ENCODE results near the gene ADAMTS17.

Gene ADAMTS17

DNA sequence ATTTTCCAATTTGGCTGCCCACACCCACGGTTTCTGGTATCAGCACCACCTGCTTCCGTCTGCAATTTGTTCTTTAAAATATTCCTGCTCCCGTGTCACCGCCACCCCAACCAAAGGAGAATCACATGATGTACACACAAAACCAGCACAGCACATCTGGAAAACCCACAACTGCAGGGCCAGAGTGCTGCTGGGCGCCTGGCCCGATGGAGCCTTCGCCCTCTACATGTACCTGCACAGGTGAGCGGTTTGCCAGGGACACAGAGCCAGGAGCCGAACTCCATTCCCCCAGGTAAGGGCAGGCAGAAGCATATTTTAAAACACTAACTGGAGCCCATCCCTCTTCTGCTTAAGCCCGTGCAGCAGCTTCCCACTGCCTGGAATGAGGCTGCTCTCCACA, 75.6 kb downstream of the ADAMTS17 start:
- H3K4me3 ChIP-seq (ENCODE audit: control insufficient read depth, low read depth, low read length), result no peak overlapping the region
- DNase-seq (ENCODE audit: low read depth), result no peak
- TF ChIP-seq, protein P1, sequence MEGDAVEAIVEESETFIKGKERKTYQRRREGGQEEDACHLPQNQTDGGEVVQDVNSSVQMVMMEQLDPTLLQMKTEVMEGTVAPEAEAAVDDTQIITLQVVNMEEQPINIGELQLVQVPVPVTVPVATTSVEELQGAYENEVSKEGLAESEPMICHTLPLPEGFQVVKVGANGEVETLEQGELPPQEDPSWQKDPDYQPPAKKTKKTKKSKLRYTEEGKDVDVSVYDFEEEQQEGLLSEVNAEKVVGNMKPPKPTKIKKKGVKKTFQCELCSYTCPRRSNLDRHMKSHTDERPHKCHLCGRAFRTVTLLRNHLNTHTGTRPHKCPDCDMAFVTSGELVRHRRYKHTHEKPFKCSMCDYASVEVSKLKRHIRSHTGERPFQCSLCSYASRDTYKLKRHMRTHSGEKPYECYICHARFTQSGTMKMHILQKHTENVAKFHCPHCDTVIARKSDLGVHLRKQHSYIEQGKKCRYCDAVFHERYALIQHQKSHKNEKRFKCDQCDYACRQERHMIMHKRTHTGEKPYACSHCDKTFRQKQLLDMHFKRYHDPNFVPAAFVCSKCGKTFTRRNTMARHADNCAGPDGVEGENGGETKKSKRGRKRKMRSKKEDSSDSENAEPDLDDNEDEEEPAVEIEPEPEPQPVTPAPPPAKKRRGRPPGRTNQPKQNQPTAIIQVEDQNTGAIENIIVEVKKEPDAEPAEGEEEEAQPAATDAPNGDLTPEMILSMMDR (conservative IDR thresholded peaks at IDR 0.05; ENCODE audit: control insufficient read depth, insufficient read depth, low read depth, low read length), result no peak

- DNase-seq (ENCODE audit: low read depth), result no peak
- TF ChIP-seq, protein P1 (conservative IDR thresholded peaks at IDR 0.05; ENCODE audit: control insufficient read depth, insufficient read depth, low read depth, low read length), result no peak
- H3K4me3 ChIP-seq (ENCODE audit: control insufficient read depth, low read depth, low read length), result no peak overlapping the region
Observed at GRCh38 chr15:100265641-100266035, 76.1 kb downstream of the ADAMTS17 start.

DNA sequence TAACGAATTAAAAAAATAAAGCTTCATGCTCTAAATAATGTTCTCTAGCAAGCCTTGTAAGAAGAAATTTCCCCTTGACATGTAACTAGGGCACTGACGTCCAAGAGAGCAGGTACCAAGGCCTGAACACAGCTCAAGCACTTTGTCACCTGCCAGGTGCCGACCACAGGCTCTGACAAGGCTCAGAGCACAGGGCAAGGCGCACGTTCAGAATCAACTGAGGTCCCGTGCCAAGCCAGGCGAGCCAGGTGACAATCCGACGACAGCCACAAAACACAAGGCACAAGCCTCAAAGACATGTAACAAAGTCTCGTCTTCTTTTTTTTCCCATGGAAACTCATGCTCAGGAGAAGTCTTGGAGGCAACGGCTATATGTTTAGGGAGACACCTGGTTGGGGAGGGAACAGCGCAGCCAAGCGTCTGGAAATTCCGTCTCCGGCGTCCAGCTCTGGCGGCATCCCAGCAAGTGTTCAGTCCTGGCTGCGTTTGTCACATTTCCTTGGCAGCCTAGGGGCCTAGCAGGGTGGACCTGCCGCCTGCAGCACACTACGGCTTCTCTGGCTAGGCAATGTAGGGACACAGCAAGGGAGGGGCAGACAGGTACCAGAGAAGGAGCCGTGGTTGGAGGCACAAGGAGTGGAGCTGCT, 76.7 kb downstream of the ADAMTS17 start:
- DNase-seq (ENCODE audit: low read depth), result no peak
- TF ChIP-seq, protein P1 (conservative IDR thresholded peaks at IDR 0.05; ENCODE audit: control insufficient read depth, insufficient read depth, low read depth, low read length), result no peak
- H3K4me3 ChIP-seq (ENCODE audit: control insufficient read depth, low read depth, low read length), result no peak overlapping the region

- DNase-seq (ENCODE audit: low read depth), result no peak
- TF ChIP-seq, protein P1 (conservative IDR thresholded peaks at IDR 0.05; ENCODE audit: control insufficient read depth, insufficient read depth, low read depth, low read length), result no peak
- no peak overlapping the region for H3K4me3 ChIP-seq (ENCODE audit: control insufficient read depth, low read depth, low read length)
Observed at GRCh38 chr15:100263721-100264455, 77.9 kb downstream of the ADAMTS17 start.

DNA sequence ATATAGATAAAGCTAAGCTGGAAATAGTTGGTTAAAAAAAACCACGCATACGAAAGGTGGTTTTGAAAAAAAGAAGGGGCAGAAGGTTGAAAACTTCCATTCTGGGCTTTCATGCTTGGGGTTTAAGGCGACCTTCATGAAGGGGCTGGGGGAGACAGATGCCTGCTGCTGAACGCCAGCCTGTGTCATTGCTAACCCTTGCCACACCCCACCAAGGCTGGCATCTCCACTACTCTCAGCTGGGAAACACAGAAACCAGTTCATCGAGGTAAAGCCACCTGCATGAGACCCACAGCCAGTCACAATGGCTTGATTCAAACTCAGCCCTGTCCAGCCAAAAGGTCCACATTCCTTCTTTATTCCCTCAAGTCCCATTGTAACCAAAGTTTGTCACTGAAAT, 78.7 kb downstream of the ADAMTS17 start:
- TF ChIP-seq, protein P1 (conservative IDR thresholded peaks at IDR 0.05; ENCODE audit: control insufficient read depth, insufficient read depth, low read depth, low read length), result no peak

DNA sequence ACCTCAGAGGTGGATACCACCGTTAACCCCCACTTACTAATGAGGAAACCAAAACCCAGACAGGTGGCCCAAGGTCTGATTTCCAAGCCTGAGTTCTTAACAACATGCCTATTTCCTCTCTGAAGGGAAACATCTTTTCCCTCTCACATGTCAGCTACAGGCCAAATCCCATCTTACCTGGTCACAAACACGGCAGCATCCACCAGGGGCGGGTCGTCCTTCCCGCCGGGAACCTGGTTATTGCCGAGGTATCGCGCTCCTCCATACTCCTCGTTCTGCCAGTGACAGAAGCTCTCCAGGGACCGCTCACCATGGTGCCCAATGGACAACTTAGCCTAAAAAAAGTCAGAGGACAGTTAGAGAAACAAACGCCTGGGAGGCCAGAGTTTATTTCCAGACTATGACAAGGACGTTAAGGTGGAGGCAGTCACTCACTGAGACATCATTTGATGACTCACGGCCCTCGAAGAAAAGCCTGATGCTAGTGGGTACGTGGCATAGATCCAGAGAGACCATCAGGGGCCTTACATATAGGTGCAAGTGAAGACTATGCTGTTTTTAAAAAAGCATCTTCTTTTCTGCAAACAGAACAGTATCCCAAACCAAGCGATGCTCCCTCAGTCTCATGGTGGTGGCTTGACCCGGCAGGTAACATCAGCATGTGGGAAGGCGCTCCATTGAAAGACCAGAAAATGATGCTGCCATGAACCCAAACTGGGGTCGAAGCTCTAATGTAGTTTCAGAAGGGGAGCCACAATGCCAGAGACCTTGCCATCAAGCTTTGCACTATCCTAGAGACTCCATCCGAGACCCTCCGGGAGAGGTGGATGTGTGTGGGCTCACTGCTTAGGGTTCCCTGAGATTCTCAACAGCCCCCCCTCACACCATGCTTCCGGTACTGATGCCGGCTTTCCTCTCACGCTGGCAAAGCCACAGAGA, 80.2 kb downstream of the ADAMTS17 start:
- no peak overlapping the region for H3K4me3 ChIP-seq (ENCODE audit: control insufficient read depth, low read depth, low read length)
- no peak for DNase-seq (ENCODE audit: low read depth)
- TF ChIP-seq, protein P1 (conservative IDR thresholded peaks at IDR 0.05; ENCODE audit: control insufficient read depth, insufficient read depth, low read depth, low read length), result no peak

More for the DNA sequence above, 78.7 kb downstream of the ADAMTS17 start:
- DNase-seq (ENCODE audit: low read depth), result no peak
- H3K4me3 ChIP-seq (ENCODE audit: control insufficient read depth, low read depth, low read length), result no peak overlapping the region

All from fibroblast of mammary gland (primary cell).